Measurements from ENCODE around the gene TBC1D16.
"Not testable (repeated sequence)": the region's sequence is repeated elsewhere in the genome, so short reads cannot be mapped to it uniquely, and the experiment has no call there.

Gene TBC1D16

DNA sequence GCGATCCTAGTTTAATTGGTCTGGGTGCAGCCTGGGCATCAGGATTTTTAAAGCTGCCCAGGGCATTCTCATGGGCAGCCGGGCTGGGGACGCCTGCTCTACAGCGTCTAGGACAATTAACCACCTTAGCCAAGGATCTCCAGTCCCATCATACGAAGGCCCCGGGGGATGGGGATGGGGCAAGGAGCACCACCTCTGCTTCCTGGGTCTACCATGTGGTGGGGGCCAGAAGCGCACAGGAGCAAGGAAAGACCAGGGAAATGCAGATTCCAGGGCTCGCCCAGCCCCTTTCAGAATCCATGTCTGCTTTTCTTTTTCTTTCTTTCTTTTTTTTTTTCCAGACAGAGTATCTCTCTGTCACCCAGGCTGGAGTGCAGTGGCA lies 29.3 kb downstream of the TBC1D16 start:
- FAIRE-seq: no peak

DNA sequence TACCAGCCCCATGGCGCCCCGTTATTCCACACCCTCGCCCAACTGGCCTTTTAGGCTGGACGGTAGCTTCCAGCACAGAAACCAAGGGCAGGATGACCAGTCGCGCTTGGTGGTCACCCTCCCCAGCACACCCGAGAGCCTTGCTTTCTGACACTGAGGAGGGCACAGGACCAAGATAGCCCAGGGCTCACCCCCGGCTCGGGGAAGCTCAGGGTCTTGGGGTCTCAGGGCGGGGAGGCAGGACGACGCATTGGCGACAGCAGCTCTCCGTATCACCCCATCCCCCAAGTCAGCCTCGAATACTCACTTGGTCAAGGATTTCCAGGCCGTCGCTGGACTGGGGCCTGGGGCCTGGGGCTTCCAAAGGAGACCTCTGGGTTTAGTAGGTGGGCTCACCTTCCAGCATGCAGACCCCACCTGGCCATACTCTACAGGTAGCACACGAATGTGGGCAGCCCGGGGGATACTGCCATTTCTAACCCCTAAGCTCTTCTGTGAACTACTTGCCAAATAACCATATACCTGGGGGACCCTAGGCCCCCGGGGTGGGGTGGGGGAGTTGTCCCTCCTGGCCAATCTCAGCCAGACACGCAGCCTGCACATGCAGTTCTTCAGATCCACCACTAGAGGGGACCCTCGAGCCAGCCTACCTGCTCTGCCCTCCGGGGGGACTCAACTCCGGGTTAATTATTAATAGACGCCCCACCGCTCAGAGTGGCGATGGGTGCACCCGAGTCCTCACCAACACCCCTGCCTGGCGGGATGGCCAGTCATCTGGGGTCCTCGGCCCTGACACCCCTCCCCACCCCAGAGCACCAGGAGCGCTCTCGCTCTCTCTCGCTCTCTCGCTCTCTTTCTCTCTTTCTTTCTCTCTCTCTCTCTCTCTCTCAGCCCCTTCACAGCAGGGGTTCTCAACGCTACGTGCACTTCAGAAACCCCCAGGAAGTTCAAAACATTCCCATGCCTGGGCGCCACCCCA lies 30.0 kb downstream of the TBC1D16 start:
- FAIRE-seq (peak; percentile 70), DNase-seq (ENCODE audit: insufficient read length, low spot score) (peak; percentile 86)

More for the DNA sequence above, 29.3 kb downstream of the TBC1D16 start:
- no peak for DNase-seq (ENCODE audit: insufficient read length, low spot score)

- FAIRE-seq (no peak), DNase-seq (ENCODE audit: insufficient read length, low spot score) (no peak)
These were observed 31.7 kb downstream of the TBC1D16 start for GRCh38 chr17:80003969-80004368.

GRCh38 chr17:80002690-80003490 lies 32.8 kb downstream of the TBC1D16 start:
- FAIRE-seq: no peak

GRCh38 chr17:80002070-80002641 lies 33.5 kb downstream of the TBC1D16 start:
- FAIRE-seq: no peak

More at GRCh38 chr17:80002690-80003490, 32.8 kb downstream of the TBC1D16 start:
- no peak for DNase-seq (ENCODE audit: insufficient read length, low spot score)

GRCh38 chr17:80000981-80001775 lies 34.5 kb downstream of the TBC1D16 start:
- FAIRE-seq: no peak
- DNase-seq (ENCODE audit: insufficient read length, low spot score): no peak

More at GRCh38 chr17:80002070-80002641, 33.5 kb downstream of the TBC1D16 start:
- DNase-seq (ENCODE audit: insufficient read length, low spot score): no peak

DNA sequence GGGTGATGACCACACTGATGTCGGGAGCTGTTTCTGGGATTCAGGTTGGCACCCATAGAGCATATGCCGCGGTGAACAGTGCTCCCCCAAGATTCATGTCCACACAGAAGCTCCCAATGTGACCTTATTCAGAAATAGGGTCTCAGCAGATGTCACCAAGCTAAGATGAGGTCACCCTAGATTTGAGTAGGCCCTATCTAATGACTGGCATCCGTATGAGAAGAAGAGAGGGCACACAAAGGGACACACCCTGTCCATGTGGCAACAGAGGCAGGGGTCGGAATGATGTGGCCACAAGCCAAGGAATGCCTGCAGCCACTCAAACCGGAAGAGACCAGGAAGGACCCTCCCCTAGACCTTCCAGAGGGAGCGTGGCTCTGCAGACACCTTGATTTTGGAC lies 35.5 kb downstream of the TBC1D16 start:
- no peak for FAIRE-seq
- no peak for DNase-seq (ENCODE audit: insufficient read length, low spot score)

DNA sequence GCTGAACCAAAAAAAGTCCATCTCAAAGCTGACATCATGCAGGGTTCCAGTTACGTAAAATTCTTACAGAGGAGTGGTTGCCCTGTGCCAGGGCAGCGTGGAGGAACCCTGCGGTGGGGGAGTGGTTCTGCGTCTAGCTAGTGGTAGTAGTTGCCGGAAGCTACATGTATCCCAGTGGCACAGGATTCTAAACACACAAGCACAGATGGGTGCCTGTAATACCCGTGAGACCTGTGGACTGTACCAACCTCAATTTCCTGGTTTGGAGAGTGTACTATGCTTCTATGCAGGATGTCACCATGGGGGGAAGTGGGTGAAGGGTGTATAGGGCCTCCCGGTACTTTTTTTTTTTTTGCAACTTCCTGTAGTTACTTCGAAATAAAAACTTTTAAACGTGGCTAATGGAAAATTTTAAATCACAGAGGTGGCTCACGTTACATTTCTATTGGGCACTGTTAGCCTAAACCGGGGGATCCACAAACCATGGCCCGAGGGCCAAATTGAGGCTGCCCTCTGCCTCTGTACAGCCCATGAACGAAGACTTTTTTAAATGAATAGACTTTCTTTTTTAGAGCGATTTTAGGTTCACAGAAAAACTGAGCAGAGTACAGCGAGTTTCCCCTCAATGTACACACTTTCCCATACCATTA lies 38.5 kb downstream of the TBC1D16 start:
- FAIRE-seq (no peak), DNase-seq (ENCODE audit: insufficient read length, low spot score) (no peak)

DNA sequence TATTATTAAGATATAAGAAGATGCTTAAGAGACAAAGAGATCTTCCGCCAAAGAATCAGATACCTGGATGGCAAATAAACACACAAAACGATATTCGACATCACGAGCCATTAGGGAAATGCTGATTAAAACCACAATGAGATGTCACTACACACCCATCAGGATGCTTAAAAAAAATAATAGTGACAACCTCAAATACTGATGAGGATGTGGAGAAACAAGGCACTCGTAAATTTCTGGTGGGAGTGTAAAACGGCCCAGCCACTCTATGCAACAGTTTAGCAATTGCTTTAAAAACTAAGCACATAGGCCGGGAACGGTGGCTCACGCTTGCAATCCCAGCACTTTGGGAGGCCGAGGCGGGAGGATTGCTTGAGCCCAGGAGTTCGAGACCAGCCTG lies 39.4 kb downstream of the TBC1D16 start:
- DNase-seq (ENCODE audit: insufficient read length, low spot score) (no peak), FAIRE-seq (no peak)

- DNase-seq (ENCODE audit: insufficient read length, low spot score) (no peak), FAIRE-seq (no peak)
These were observed 40.0 kb downstream of the TBC1D16 start for GRCh38 chr17:79995696-79996095.

DNA sequence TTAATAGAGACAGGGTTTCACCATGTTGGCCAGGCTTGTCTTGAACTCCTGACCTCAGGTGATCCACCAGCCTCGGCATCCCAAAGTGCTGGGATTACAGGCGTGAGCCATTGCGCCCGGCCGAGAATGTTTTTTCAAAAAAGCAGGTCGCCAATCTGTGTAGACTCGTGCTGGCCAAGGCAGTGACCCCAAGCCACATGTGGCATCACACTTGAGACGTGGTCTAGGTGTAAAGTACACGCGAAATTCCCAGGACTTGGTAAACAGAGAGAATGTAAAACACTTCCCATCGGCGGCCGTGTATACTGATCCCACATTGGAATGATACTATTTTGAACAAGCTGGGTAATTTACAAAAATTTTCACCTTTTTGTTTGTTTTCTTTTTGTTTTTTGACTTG lies 41.1 kb downstream of the TBC1D16 start:
- no peak for DNase-seq (ENCODE audit: insufficient read length, low spot score)
- FAIRE-seq: no peak

- not testable (repeated sequence) for DNase-seq (ENCODE audit: insufficient read length, low spot score); FAIRE-seq
These were observed 41.5 kb downstream of the TBC1D16 start for GRCh38 chr17:79994228-79994569.

DNA sequence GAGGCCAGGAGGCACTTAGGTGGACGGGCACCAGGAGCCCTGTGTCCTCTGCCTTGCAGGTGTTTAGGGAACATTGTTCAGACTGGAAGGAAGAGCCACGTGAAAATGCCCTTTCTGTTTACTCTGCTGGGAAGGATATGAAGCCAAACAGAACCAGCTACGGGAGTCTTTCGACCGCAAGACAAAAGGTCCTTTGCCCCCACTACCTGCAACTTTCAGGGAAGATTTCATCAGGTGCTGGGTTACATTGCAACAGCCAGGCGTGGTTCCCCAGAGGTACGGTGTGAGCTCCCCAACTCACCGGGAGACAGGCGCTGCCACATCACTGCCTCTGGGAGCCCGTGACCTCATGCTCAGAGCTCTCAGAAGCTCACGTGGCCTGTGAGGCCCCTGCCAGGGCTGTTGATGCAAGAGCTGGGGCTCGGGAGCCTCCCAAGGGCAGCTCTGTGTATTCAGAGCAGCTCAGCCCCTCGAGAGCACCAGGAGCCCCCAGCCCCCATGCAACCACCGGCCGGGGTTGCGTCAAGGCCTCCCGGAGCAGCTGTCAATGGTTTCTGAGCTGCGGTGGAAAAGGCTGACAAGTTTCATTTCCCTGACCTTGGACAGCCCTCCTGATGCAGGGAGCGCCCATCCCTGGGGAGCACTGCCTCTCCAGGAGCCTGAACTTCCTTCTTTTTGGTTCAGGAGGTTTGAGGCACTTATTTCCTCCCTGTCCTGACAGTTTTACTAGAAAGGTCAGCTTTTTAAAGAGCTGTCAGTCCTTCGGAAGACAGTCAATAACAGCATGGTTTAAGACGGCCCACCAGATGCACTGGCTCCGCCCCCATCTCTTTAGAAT lies 42.1 kb downstream of the TBC1D16 start:
- FAIRE-seq: no peak

GRCh38 chr17:79992649-79993389 lies 42.9 kb downstream of the TBC1D16 start:
- DNase-seq (ENCODE audit: insufficient read length, low spot score): no peak

More for the DNA sequence above, 42.1 kb downstream of the TBC1D16 start:
- DNase-seq (ENCODE audit: insufficient read length, low spot score): no peak

DNA sequence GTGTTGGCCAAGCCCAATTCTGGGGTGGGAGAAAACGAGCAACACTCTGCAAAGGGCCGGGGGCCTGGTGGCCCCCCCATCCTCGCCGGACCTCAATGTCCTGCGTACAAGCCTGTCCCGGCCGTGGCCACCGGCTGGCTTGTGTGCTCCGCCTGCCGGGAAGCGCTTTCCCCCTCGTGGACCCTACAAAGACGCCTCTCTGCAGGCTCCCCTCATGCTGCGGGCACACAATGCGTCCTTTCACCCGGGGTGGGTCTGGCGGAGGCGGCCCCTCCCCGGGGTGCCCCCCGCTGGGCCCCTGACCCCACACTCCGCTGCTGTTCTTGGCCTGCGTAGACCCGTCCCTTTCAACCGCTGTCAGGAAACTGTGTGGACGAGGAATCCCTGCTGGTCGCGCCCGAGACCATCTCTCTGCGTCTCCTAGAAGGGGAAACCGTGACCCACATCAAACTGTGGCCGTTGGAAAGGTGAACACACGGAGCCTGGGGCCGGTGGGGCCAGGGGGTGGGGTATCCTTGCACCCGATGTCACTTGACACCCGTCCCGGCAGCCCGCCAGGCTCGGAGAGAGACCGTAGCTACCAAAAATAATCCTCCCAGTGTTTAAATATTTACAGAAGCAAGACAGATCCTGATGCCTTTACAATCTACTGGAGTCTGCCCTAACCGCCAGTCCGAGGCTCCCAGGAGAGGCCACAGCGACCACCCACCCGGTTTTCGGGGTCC lies 43.6 kb downstream of the TBC1D16 start:
- no peak for FAIRE-seq
- DNase-seq (ENCODE audit: insufficient read length, low spot score): no peak

More at GRCh38 chr17:79992649-79993389, 42.9 kb downstream of the TBC1D16 start:
- FAIRE-seq: no peak

DNA sequence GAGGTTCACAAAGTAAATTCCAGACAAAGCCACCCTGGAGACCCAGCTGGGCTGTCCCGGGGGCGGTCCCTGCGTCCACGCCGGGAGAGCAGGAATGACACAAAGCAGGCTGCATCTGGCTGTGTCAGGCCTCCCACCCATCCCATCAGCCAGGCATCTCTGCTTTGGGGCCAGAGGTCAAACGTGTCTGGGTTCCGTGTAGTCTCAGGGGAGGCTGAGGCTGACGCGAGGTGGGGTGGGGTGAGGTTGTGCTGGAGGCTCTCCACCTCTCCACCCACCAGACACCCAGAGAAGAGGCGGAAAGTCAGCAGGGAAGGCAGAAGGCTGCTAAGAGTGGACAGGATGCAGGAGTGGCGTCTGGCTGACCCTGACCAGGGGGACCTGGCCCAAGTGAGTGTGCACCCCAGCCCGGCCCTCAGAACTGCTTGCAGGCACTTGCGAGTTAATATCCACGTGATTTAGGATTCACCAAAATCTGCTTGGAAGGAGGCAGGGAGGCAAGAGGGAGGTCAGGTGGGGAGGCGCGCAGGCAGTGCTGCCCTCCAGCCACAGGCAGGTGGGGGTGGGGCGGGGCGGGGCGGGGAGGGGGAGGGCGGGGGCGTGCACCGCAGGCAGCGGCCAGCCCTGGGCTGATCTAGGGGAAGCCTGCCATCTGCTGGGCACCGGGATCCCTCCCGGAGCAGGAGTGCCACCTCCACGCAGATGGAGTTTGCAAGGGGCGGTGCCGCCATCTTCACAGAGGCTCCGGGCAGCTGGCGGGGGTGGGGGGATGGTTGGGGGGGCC lies 44.3 kb downstream of the TBC1D16 start:
- DNase-seq (ENCODE audit: insufficient read length, low spot score) (peak; percentile 89), FAIRE-seq (no peak)

DNA sequence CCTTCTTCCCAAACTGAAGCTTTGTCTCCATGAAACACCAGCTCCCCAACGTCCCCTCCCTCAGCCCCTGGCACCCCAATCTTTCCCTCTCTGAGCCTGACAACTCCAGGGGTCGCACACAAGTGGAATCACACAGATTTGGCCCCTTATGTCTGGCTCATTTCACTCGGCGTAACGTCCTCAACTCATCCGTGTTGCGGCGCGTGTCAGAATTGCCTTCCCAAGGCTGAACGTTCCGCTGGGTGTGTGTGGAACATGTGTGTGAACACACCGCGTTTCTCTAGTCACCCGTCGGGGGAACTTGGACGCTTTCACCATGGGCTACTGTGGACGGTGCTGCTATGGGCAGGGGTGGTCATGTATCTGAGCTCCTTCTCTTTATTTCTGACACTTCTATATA lies 45.0 kb downstream of the TBC1D16 start:
- FAIRE-seq (no peak), DNase-seq (ENCODE audit: insufficient read length, low spot score) (no peak)

Data from HTR-8/SVneo (cell line).